Stimulated activated CD4-positive, alpha-beta T cell treated with anti-CD3 and anti-CD28 coated beads, Interleukin-12 subunit alpha, Interleukin-12 subunit beta, amount 100 ng/mL, for 24 hours (primary cell): ENCODE results near the gene PA2G4.
"Not testable (repeated sequence)": the region's sequence is repeated elsewhere in the genome, so short reads cannot be mapped to it uniquely, and the experiment has no call there.

ENCODE experiments used
- DNase-seq, 2 experiments: peaks; one replicate each; pipeline ENCODE4 v3.0.0-alpha.2; 2020; ENCODE audit warnings: low read depth in 2 of 2

The PA2G4 gene

DNA sequence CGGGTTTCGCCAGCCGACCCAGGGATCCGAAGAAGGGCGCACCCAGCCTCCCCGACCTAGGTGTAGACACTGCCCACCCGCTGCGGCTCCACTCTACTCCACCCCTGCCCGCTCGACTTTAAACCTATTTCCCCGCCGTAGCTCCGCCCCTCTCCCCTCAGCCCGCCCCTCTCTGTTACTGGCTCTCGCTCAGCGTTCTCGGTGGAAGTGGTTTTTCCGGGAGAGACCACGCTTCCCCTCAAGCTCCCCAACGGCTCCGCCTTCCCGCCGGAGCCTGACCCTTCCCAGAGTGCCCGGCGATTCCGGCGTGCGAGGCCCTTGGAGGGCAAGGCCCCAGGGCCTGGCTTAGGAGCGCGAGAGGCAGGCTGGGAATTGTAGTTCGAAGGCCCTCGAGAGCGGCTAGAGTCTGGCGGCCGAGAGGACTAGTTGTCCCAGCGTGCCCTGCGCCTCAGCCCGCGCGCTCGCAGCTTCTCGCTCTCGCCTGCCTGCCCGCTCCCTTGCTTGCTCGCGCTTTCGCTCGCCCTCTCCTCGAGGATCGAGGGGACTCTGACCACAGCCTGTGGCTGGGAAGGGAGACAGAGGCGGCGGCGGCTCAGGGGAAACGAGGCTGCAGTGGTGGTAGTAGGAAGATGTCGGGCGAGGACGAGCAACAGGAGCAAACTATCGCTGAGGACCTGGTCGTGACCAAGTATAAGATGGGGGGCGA, at the start of gene PA2G4:
TSS of gene PA2G4 (plus strand) at position 451 of the 706 bp plus-strand sequence. CDS start at position 630, 179 bp downstream.
- DNase-seq = peak; percentile 94 to 99

DNA sequence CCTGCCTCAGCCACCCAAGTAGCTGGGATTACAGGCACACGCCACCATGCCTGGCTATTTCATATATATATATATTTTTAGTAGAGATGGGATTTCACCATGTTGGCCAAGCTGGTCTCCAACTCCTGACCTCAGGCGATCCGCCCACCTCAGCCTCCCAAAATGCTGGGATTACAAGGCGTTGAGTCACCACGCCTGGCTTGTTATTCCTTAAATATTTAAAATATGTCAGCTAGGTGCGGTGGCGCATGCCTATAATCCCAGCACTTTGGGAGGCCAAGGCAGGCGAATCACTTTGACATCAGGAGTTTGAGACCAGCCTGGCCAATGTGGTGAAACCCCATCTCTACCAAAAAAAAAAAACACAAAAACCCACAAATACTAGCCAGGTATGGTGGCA, 44.4 kb upstream of the PA2G4 start:
- DNase-seq = not testable (repeated sequence)

DNA sequence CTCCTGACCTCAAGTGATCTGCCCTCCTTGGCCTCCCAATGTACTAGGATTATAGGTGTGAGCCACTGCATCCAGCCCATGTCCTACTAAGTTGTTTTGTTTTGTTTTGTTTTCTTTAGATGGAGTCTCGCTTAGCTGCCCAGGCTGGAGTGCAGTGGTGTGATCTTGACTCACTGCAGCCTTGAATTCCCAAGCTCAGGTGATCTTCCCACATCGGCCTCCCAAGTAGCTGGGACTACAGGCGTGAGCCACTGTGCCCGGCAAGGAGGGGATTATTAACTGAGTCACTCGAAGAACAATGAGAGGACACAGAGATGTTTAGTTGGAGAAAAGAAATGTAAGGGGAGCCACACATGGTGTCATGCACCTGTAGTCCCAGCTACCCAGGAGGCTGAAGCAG, 42.4 kb upstream of the PA2G4 start:
- DNase-seq = no peak

DNA sequence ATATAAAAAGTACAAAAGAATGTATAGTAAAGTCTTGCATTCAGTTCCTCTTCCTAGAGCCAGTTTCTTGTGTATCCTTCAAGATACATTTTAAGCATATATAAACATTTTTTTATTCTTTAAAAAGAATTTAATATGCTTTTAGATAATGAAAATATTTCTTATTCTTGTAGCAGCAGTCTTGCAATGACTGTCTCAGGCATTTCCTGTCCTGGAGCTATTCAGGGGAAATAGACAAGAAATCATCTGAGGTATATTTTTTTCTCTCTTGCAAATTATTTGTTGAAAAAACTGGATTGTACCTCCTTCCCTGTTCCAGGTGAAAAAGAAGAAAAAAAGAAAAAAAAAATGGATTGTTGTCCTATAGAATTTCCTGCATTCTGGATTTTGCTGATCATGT, 41.4 kb upstream of the PA2G4 start:
- no peak for DNase-seq

DNA sequence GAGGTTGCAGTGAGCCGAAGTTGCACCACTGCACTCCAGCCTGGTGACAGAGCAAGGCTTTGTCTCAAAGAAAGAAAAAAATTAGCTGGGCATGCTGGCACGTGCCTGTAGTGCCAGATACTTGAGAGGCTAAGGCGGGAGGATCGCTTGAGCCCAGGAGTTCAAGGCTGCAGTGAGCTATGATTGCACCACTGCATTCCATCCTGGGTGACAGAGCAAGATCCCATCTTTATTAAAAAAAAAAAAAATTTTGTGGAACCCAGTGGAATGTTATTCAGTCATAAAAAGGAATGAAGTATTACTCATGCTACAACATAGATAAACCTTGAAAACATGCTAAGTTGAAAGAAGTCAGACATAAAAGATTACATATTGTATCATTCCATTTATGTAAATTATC, 32.7 kb upstream of the PA2G4 start:
- DNase-seq = no peak

DNA sequence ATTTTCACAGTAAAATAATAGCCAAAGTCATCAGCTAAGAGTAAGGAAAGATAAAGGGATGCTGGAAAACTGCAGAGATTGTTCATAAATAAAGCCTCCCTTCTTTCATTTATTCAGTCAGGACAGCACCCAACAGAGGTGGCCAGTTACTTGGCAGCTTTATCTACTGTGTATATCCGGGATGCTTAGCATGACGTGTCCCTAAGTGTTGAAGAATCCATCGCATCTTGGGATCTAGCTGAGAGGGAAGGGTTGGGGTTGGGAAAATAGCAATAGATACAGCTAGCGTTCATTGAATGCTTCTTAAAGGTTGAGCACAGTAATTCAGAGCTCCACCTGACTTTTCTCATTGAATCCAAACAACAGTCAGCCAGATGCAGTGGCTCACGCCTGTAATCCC, 30.0 kb upstream of the PA2G4 start:
- no peak for DNase-seq

DNA sequence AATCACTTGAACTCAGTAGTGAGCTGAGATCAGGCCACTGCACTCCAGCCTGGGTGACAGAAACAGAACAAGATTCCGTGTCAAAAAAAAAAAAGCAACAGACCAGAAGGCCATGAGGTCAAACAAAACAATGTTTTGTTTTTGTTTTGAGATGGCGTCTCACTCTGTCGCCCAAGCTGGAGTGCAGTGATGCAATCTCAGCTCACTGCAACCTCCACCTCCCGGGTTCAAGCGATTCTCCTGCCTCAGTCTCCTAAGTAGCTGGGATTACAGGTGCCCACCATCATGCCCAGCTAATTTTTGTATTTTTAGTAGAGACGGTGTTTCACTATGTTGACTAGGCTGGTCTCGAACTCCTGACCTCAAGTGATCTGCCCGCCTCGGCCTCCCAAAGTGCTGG, 26.4 kb upstream of the PA2G4 start:
- not testable (repeated sequence) for DNase-seq

DNA sequence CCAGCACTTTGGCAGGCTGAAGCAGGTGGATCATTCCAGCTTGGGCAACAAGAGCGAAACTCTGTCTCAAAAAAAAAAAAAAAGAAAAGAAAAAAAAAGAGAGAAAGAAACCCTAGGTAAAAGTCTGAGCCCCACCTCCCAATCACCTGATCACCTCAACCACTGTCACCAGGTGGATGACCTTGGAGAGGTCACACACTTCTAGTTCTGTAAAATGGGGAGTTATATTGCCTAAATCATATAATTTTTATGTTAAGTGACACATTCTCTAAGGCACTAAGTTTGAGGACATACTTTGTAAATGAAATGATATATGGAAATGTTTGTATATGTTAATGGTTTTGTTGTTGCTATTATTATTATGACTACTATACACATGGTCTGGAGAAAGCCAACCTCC, 25.9 kb upstream of the PA2G4 start:
- DNase-seq = no peak

DNA sequence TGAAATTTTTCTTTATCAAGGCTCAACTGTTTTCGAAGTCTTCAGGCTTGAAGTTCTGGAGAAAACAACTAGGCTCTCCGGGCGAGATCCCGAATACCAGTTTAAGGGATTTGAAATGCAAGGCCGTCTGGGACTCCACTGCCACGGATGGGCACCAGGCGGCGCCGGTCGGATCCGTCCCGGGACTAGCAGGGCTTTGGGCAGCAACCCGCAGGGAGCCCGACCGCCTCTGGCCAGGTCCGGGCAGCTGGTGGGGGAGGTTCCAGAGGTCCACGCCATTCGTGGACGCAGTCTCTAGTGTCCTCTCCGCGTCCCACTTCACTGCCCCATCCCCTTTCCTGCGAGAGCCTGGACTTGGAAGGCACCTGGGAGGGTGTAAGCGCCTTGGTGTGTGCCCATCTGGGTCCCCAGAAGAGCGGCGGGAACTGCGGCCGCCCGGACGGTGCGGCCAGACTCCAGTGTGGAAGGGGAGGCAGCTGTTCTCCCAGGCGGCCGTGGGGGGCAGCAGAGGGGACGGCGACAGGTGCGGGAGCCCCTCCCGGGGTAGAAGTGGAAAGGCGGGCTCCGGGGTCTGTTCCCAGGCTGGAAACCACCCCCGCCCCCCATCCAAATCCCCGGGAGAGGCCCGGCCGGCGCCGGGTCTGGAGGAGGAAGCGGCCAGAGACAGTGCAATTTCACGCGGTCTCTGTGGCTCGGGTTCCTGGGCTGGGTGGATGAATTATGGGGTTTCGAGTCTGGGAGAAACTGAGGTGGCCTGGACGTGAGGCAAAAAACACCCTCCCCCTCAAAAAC, 25.2 kb upstream of the PA2G4 start:
- DNase-seq = peak in 1 of 2 experiments; percentile 53

DNA sequence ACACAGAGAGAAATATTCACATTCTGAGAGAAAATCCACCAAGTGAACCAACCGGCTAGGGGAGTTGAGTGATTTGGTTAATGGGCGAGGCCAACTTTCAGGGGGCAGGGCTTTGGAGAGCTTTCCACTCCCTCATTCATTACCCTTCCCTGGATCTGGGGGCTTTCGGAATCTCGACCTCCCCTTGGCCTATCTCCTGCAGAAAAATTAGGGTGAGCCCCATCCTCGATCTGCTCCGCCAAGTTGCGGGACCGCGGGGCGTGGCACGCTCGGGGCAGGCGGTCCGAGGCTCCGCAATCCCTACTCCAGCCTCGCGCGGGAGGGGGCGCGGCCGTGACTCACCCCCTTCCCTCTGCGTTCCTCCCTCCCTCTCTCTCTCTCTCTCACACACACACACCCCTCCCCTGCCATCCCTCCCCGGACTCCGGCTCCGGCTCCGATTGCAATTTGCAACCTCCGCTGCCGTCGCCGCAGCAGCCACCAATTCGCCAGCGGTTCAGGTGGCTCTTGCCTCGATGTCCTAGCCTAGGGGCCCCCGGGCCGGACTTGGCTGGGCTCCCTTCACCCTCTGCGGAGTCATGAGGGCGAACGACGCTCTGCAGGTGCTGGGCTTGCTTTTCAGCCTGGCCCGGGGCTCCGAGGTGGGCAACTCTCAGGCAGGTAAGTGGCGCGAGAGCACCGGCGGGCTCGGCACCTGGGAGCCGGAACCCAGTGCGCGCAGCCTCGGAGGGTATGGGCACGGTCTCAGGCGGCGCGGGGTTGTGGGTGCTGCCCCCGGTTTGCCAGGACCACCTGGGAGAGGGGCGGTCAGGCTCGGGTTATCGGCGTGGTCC, 24.4 kb upstream of the PA2G4 start, which contains the start of gene ERBB3:
TSS of gene ERBB3 (plus strand) at position 443 of the 833 bp plus-strand sequence. CDS start at position 579, 136 bp downstream.
- DNase-seq = peak in 1 of 2 experiments; percentile 63

DNA sequence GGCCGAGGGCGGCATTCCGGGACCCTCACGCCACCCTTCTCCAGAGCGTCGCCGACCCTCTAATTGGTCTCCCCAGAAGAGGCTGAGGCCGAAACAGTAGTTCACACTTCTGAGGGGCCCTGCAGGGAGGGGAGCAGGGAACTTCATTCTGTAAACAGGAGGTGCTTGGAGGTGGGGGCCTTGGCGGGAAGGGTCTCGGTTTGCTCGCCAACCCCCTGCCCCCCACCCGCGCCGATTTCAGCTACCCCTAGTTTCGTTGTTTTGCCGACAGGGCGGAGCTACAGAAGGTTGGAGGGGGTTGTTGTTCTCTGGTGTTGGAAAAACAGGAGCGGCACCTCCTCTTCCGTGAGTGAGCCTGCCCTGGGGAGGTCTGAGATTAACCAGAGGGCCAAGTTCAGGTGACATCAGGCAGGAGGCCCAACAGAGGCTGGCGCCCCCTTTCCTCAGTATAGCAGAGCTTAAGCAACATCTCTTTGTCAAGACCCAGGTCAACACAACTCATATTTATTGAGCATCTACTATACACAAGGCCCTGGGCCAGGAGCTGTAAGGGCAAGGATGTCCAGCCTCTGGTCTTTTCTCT, 23.7 kb upstream of the PA2G4 start:
- DNase-seq = no peak

DNA sequence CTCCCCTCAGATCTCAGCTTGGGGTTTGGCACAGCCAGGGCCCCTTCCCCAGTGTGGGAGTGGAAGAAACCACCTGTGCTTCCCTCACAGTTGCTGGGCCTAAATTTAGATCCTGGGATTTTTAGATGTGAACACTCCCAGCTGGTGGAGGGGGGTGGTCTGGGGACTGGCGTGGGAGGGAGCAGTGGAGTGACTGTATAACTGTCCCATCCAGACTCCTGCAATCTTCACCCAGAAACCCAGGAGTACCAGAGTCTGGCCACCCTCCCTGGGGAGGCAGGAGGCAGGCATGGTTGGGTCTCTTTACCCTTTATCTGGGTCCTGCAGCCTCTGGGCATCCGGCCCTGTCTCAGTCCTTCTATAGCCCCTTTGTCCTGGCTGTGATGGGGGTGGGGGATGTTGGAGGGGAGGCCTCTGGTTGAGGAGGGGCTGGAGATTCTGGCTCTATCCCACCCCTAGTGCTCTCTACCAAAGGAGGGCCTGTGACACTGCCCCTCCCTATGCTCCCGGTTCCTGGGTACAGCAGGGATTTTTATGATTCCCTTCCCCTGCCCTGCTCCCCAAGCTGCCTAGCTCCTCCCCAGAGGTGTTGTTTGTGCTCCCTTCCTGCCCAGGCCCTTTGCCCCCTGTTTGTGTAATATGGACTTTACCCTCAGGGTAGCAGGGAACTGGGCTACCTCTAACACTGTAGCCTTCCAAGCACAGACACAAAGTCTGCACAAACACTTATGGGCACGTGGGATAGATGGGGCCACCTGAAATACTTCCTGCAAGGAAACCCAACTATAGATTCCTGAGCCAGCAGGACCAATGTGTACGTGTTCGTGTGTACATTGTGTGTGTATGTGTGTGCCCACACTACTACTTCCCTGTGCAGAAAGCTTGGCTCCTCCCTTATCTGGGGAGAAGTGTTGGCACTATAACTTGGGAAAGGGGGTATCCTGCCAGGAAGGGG, 22.7 kb upstream of the PA2G4 start:
- no peak for DNase-seq

DNA sequence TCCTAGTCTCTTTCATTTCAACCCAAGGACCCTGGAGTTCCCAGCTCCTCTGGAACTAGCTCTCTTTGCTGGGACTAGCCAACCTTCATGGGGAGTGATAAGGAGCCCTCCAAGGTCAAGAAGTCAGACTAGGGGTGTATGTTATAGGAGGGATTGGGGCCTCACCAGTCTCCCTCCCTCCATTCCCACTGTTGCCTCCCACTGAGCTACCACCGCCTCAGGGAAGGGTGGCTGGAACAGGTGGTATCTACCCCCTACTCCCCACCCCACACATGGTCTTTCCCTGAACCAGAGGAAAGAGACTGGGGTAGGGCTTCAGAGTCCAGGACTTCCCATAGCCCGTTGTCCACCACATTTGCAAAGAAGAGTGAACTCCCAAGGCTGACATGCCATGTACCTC, 22.0 kb upstream of the PA2G4 start:
- DNase-seq = no peak

DNA sequence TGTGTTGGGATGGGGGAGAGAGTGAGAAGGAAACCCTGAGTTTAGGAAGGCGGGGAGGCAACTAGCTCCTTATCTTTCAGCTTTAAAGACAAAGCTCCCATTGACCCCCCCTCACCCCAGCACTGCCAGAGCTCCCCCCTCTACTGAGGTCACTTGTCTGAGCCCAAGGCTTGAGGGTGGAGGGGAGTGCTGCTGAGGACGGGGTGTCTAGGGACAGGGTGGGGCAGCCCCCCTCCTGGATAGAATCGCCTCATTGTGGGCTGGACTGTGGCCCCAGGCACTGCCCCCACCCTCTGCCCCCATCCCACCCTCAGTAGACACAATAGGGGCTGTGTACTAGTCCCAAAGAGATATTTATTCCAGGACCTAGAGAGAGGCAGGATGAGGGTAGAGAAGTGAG, 21.4 kb upstream of the PA2G4 start:
- no peak for DNase-seq

DNA sequence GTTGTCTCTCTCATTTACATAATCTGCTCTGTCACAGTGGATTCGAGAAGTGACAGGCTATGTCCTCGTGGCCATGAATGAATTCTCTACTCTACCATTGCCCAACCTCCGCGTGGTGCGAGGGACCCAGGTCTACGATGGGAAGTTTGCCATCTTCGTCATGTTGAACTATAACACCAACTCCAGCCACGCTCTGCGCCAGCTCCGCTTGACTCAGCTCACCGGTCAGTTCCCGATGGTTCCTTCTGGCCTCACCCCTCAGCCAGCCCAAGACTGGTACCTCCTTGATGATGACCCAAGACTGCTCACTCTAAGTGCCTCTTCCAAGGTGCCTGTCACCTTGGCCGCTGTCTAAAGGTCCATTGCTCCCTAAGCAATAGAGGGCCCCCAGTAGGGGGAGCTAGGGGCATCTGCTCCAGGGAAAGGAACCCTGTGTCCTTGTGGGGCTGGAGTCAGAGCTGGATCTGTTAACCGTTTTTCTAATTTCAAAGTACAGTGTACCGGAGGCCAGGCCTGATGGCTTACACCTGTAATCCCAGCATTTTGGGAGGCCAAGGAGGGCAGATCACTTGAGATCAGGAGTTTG, 19.3 kb upstream of the PA2G4 start:
- DNase-seq = peak in 1 of 2 experiments; percentile 20

DNA sequence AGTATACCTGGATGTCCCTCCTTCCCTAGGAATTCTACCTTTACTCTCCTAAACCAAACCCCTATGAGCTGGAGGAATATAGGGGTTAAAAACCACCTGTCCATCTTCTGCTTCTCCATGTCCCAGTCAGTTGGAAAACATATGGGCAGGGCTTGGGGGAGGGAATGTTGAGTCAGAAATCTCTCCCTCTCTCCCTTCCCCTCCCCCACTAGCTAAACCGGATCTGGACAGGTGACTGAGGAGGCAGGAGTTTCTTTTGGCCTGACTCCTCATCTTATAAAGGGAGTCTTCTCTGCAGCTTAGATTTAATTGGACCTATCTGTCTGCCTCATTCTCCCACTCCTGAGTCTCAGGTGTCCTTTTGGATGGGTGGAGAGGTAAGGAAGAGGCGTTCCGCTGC, 18.3 kb upstream of the PA2G4 start:
- no peak for DNase-seq

DNA sequence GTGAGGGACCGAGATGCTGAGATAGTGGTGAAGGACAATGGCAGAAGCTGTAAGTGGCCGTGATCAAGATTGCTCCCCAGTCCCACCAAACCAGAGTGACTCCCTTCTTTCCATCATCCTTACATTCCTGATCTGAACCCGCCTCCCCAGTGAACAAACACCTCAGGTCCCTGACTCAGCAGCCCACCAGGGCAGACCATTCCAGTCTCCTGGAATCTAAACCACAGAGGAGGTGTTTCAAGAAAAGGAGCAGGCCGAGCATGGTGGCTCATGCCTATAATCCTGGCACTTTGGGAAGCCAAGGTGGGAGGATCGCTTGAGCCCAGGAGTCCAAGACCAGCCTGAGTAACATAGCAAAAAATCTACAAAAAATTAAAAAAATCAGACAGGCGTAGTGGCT, 17.8 kb upstream of the PA2G4 start:
- no peak for DNase-seq

DNA sequence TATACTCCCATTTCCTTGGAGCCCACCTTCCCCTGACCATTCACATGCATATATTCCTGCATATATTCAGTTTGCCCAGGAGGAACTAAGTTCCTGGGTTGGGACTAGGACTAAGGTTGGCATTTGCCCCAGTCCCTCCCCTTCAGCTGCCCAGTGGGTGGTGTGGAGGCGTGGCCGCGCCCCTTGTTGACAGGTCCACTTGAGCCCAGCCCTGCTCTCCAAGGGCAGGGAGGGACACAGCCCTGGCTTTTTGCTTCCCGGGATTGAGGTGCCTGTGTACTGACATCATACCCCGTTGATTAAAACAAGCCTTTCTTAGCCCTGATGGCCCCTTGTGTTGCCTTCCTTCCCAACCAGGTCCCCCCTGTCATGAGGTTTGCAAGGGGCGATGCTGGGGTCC, 17.1 kb upstream of the PA2G4 start:
- no peak for DNase-seq

DNA sequence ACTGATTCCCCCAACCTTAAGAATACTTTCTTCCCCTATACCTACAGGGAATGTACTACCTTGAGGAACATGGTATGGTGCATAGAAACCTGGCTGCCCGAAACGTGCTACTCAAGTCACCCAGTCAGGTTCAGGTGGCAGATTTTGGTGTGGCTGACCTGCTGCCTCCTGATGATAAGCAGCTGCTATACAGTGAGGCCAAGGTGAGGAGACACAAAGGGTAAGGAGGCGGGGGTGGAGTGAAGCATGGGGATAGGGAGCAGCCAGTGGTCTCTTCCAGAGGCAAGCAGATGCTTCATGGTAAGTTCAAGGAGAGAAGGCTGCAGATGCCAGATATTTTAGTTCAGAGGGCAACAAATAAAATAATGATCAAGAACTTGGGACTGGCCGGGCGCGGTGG, 6.6 kb upstream of the PA2G4 start:
- no peak for DNase-seq

DNA sequence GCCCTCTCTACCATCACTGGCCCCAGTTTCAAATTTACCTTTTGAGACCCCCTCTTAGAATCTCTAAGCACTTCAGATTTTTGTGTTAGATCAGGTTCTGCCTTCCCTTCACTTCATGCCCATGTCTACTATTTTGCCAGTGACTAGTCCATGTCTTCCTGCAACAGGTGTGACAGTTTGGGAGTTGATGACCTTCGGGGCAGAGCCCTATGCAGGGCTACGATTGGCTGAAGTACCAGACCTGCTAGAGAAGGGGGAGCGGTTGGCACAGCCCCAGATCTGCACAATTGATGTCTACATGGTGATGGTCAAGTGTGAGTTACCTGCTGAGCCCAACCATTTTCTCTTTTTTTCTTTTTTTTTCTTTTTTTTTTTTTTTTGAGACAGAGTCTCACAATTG, 5.8 kb upstream of the PA2G4 start:
- no peak for DNase-seq
